ENCODE measurements around the gene PRICKLE4.

GRCh38 chr6:41821266-41821665 is 40.7 kb downstream of the PRICKLE4 start:
- TF ChIP-seq MXI1 (conservative IDR thresholded peaks at IDR 0.05; ENCODE audit: poor library complexity, severe bottlenecking) (no peak), POLR2AphosphoS5 (IDR thresholded peaks at IDR 0.05) (no peak), EP300 (conservative IDR thresholded peaks at IDR 0.05; ENCODE audit: poor library complexity, severe bottlenecking) (no peak), CTCF (IDR thresholded peaks at IDR 0.05; ENCODE audit: poor library complexity, severe bottlenecking) (no peak), SMC3 (conservative IDR thresholded peaks at IDR 0.05; ENCODE audit: poor library complexity) (no peak), EZH2 (IDR thresholded peaks at IDR 0.05; ENCODE audit: borderline replicate concordance, insufficient read depth, low read length, poor library complexity, severe bottlenecking) (no peak), RAD21 (conservative IDR thresholded peaks at IDR 0.05) (no peak), TAF1 (IDR thresholded peaks at IDR 0.05; ENCODE audit: low read depth) (no peak), REST (IDR thresholded peaks at IDR 0.05; ENCODE audit: borderline replicate concordance) (no peak)
